Gastroesophageal sphincter (tissue), 3 donors: Measurements from ENCODE around the gene CADM2.

Source experiments
- CTCF ChIP-seq, 4 experiments: fragments of 200-600 bp in 2 of 4; fragments of 450-650 bp in 2 of 4; sonication (generic) in 1 of 4; IDR thresholded peaks; one replicate each; pipeline ENCODE4 v1.5.1; 2017 to 2019; ENCODE audit warnings: antibody characterized with exemption in 4 of 4, mild to moderate bottlenecking in 2 of 4, moderate library complexity in 2 of 4
- EP300 ChIP-seq: sonication (generic); formaldehyde crosslinking; IDR thresholded peaks from one replicate; pipeline ENCODE4 v1.6.1; 2017; ENCODE audit warnings: antibody characterized with exemption, mild to moderate bottlenecking
- POLR2A ChIP-seq, 2 donors: fragments of 450-650 bp; IDR thresholded peaks; one replicate each; pipeline ENCODE4 v1.6.1; 2017; ENCODE audit warnings: antibody characterized with exemption in 2 of 2, mild to moderate bottlenecking in 2 of 2, moderate library complexity in 1 of 2
- POLR2AphosphoS5 ChIP-seq: sonication (generic); formaldehyde crosslinking; IDR thresholded peaks from one replicate; pipeline ENCODE4 v1.6.1; 2017; ENCODE audit warnings: antibody characterized with exemption

GRCh38 chr3:85312331-85312730 is 353.5 kb downstream of the CADM2 start:
- TF ChIP-seq CTCF (IDR thresholded peaks at IDR 0.05), result no peak
- no peak for TF ChIP-seq EP300
- TF ChIP-seq POLR2AphosphoS5, result no peak
- no peak for TF ChIP-seq POLR2A (IDR thresholded peaks at IDR 0.05)
